ENCODE results near the gene AUTS2. TPM values are rescaled to one million over a fixed set of nuclear protein-coding genes. Genes with fewer than 3 reads are reported as not detected.
"Not testable (repeated sequence)": the region's sequence is repeated elsewhere in the genome, so short reads cannot be mapped to it uniquely, and the experiment has no call there.

The AUTS2 gene
- total RNA-seq, 1 donor from 2014 or later, result 2.1 TPM

DNA sequence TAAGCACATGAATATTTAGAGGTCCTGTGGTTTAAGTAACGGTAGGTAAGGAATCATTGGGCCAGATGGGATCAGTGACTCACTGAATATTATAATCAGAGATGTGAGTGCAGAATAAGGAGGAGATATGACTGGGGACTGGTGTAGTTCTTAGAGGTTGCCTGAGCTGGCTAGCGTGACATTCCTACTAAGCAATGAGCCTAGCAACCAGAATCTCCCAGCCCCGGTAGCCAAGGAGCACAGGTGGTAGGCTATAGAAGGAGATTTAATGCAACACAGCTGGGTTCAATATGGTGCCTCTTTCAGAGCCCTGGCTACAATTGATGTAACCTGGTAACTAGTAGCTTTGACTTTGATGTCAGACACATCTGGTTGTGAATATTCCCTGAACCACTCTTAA, 641.6 kb downstream of the AUTS2 start:
- no peak for DNase-seq
- H3K27me3 Mint-ChIP-seq, result no peaks in the 10 kb centered on the region
- no peak overlapping the region for H3K4me3 Mint-ChIP-seq
- H3K4me1 Mint-ChIP-seq, result no peaks in the 10 kb centered on the region
- H3K9me3 Mint-ChIP-seq, result no peaks in the 10 kb centered on the region
- H3K27ac Mint-ChIP-seq, result no peak overlapping the region
- intact Hi-C loops (cut with micrococcal nuclease), result no loop called here
- H3K36me3 Mint-ChIP-seq (ENCODE audit: low read depth), result no peaks in the 10 kb centered on the region

DNA sequence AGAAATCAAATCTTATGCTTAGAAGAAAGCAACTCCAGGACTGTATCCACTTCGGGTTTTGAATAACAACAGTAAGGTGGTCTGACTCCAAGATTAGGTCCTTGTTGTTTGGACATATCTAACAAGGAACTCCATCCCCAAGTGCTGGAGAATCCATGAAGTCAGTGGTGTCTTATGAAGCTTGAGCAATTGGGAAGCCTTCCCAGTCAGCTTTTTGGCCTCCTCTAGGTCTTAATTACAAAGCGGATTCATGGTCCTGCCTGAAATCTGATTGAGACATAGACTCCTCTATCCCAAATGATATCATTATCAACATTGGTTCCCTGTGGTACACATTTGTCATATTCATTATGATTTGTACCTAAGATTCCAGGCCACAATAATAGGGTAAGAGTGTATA, 642.6 kb downstream of the AUTS2 start:
- Mint-ChIP-seq H3K9me3 (no peaks in the 10 kb centered on the region), H3K27ac (no peak overlapping the region), H3K27me3 (no peaks in the 10 kb centered on the region), H3K4me3 (no peak overlapping the region), H3K4me1 (no peaks in the 10 kb centered on the region), H3K36me3 (ENCODE audit: low read depth) (no peaks in the 10 kb centered on the region)
- intact Hi-C loops (cut with micrococcal nuclease), result no loop called here
- DNase-seq, result no peak

DNA sequence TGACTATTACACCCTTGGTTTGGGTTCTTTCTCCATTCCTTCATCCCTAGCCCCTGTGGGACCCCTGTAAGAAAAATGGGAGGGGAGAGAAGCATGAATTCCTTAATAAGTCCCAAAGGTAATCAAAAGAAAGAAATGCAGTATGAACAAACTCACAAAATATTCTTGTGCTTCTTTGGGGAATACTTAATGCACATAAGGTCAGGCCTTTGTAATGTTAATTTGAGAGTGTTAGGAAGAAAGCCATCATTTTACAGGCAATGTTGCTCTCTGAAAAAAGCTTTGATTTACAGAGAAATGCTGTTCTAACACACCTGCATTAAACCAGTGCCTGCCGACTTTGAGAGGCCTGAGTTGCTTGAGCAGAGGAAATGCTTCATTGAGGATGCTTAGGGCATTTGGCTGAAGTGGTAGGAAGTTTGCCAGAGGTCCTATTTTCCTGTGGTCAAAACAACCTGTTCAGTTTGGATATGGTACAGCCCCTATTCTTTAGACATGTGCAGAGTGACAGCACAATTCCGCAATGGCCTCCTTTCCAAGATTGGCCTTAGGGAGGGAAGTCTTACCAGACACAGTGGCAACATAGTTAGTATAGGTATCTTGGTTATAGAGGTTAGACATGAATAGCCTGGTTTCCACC, 643.4 kb downstream of the AUTS2 start:
- Mint-ChIP-seq H3K9me3 (no peaks in the 10 kb centered on the region), H3K4me3 (no peak overlapping the region), H3K27ac (no peak overlapping the region), H3K4me1 (no peaks in the 10 kb centered on the region), H3K27me3 (no peaks in the 10 kb centered on the region), H3K36me3 (ENCODE audit: low read depth) (no peaks in the 10 kb centered on the region)
- DNase-seq, result no peak
- intact Hi-C loops (cut with micrococcal nuclease), result no loop called here

DNA sequence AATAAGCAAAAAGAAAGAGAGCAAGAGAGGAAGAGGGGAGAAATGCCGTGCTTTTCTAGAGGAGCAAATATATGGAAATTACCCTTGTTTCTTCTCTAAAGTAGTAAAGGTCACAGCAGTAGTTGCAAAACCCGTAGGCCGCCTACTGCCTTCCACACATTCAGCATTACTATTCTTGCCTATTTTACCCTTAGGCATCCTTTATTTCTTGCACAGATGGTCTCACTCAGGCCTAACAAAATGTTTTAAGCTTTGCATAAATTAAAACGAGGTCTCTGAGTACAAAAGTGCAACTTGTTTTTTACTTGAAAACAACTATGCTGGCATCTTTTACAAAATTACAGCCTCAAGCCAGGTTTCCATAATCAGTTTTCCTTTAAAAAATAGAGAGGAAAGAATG, 644.6 kb downstream of the AUTS2 start:
- Mint-ChIP-seq H3K27me3 (no peaks in the 10 kb centered on the region), H3K4me1 (no peaks in the 10 kb centered on the region), H3K4me3 (no peak overlapping the region), H3K27ac (no peak overlapping the region), H3K9me3 (no peaks in the 10 kb centered on the region), H3K36me3 (ENCODE audit: low read depth) (no peaks in the 10 kb centered on the region)
- DNase-seq, result no peak
- intact Hi-C loops (cut with micrococcal nuclease), result no loop called here

DNA sequence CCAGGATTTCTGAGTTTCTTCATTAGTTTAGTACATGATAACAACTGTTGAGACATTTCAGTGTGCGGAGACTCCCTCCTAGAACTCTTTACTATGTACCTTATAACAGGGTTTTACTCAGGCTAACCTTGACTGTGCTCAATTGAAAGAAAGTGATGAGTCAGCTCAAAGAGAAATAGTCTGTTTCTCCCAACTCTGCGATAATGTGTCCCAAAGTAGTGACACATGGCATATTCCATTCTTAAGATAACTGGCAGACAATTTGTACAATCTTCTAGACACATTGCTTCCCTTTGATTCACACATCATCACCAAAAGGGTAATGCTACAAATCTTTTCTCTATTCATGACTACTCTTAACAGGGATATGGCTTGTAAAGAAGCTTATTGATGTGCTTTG, 645.2 kb downstream of the AUTS2 start:
- H3K36me3 Mint-ChIP-seq (ENCODE audit: low read depth), result no peaks in the 10 kb centered on the region
- H3K4me1 Mint-ChIP-seq, result no peaks in the 10 kb centered on the region
- H3K27ac Mint-ChIP-seq, result no peak overlapping the region
- no peak overlapping the region for H3K4me3 Mint-ChIP-seq
- intact Hi-C loops (cut with micrococcal nuclease), result no loop called here
- H3K9me3 Mint-ChIP-seq, result no peaks in the 10 kb centered on the region
- DNase-seq, result no peak
- no peaks in the 10 kb centered on the region for H3K27me3 Mint-ChIP-seq

DNA sequence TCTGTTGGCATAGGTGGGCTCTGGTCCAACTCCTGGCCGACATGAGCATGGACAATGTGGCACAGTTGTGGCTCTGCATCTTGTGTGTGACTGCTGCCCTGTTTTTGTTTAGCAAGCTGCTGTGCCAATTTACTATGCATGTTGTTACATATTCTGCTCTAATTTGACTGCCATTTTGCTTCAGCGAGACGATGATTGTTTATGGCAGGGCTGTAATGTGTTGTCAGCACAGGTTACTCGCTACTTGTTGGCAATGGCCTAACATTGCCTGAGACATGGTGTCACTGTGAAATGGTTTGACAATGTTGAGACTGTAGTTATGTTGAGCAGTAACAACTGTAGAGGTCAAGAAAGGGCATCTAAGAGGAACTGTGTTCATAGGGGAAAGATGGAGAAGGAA, 659.6 kb downstream of the AUTS2 start:
- Mint-ChIP-seq H3K4me1 (no peaks in the 10 kb centered on the region), H3K36me3 (ENCODE audit: low read depth) (no peaks in the 10 kb centered on the region), H3K27me3 (no peaks in the 10 kb centered on the region), H3K27ac (no peak overlapping the region), H3K9me3 (peaks cover 6% of the 10 kb centered on the region), H3K4me3 (no peak overlapping the region)
- no peak for DNase-seq
- intact Hi-C loops (cut with micrococcal nuclease), result no loop called here

DNA sequence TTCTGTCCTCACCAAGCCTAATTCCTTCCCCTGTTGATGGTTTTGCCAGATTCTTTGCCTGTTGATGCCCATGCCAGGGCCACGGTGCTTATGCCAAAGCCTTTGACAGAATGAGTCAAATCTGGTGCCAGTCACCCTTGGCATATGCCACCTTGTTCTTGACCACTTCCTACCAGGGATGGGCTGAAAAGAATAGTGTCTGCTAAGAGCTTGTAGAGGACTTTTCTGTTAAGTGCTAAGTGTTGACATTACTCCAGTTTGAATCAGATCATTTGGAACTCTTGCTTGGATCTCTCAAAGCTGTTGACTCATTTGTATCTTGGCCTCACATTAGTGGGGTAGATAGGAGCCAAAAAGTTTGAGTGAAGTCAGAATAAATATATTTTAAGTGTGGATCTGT, 661.2 kb downstream of the AUTS2 start:
- Mint-ChIP-seq H3K27ac (no peak overlapping the region), H3K36me3 (ENCODE audit: low read depth) (no peaks in the 10 kb centered on the region), H3K27me3 (no peaks in the 10 kb centered on the region), H3K4me1 (no peaks in the 10 kb centered on the region), H3K9me3 (peaks cover 6% of the 10 kb centered on the region), H3K4me3 (no peak overlapping the region)
- DNase-seq, result no peak
- intact Hi-C loops (cut with micrococcal nuclease), result no loop called here

DNA sequence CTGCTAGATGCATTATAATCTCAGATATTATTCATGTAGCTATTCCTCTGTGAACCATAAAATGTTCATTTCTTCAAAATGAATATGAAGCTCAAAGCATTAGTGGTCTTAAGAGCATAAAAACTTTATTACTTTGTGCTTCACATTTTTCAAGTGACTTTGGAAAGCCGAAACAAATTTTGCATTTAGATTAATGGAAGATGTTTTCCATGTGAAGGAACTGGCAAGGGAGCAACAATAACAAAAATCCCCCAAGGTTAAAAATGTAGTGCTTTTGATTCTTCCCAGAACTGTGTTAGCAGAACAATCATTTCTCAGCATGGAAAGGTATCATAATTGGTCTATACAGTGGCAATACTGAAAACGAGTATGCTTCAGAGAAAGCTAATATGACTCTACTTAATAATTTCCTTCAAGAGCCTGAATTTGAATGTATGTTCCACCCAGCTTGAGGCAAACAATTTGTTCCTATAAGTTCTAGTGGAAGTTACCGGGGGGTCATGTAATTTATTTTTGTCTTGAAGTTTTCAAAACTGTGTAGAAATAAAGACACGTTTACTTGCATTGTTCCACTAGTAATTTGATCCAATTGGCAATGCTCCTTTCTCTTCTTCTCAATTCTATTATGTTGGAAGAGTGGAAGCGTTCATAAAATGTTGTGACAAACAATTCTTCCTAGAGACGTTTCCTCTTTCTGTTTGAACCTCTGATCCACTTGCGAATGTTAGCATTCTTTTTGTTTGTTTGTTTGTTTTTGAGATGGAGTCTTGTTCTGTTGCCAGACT, 665.4 kb downstream of the AUTS2 start:
- H3K9me3 Mint-ChIP-seq, result no peaks in the 10 kb centered on the region
- no peaks in the 10 kb centered on the region for H3K4me1 Mint-ChIP-seq
- no peak overlapping the region for H3K4me3 Mint-ChIP-seq
- H3K36me3 Mint-ChIP-seq (ENCODE audit: low read depth), result no peaks in the 10 kb centered on the region
- H3K27me3 Mint-ChIP-seq, result no peaks in the 10 kb centered on the region
- intact Hi-C loops (cut with micrococcal nuclease), result no loop called here
- DNase-seq, result no peak
- H3K27ac Mint-ChIP-seq, result no peak overlapping the region

DNA sequence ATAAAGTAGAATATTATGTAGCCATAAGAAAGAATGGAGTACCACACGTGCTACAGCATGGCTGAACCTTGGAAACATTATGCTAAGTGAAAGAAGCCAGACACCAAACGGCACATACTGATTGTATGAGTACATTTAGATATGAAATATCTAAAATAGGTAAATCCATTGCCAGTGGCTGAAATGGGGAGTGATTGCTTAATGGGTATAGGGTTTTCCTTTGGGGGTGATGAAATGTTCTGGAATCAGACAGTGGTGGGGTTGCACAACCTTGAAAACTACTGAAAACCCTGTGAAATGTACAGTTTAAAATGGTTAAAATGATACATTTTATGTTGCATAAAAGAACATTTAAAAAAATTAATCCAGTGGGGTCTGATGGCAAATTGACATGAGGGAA, 667.9 kb downstream of the AUTS2 start:
- DNase-seq, result no peak
- H3K4me1 Mint-ChIP-seq, result no peaks in the 10 kb centered on the region
- no peaks in the 10 kb centered on the region for H3K36me3 Mint-ChIP-seq (ENCODE audit: low read depth)
- H3K9me3 Mint-ChIP-seq, result no peaks in the 10 kb centered on the region
- intact Hi-C loops (cut with micrococcal nuclease), result no loop called here
- H3K27me3 Mint-ChIP-seq, result no peaks in the 10 kb centered on the region
- H3K27ac Mint-ChIP-seq, result no peak overlapping the region
- no peak overlapping the region for H3K4me3 Mint-ChIP-seq

DNA sequence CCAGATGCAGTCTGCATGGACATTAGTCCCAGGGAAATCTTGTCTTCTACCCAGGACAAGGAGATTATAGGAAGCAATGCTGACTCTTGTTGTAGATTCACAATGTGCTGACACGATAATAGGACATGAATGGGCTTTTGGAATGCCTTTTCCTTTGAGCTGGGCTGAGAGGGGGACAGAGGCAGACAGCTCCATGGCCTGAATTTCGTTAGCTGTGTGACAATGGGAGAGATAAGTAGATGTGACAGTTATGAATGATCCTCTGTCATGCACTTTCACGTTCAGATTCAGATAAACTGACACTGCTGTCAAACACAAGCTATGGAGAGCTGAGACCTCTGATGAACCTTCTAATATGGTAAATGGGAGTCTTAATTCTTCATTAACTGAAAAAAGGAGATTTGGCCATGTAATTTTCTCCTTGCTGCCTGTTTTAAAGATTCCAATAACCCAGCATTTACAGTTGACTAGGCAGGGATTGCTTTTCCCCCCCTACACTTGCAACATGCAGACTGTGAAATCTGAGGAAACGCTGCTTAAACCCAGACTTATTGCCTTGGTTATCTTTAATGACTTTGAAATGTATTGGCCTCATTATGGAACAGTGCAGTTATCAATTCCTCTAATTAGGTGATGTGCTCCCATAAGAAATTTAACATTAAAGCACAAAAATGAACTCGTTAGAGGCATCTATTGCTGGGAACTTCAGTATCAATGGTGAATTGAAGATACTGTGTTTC, 669.3 kb downstream of the AUTS2 start:
- Mint-ChIP-seq H3K36me3 (ENCODE audit: low read depth) (no peaks in the 10 kb centered on the region), H3K9me3 (no peaks in the 10 kb centered on the region), H3K27me3 (no peaks in the 10 kb centered on the region), H3K4me1 (no peaks in the 10 kb centered on the region), H3K4me3 (no peak overlapping the region), H3K27ac (no peak overlapping the region)
- no peak for DNase-seq
- intact Hi-C loops (cut with micrococcal nuclease), result no loop called here

DNA sequence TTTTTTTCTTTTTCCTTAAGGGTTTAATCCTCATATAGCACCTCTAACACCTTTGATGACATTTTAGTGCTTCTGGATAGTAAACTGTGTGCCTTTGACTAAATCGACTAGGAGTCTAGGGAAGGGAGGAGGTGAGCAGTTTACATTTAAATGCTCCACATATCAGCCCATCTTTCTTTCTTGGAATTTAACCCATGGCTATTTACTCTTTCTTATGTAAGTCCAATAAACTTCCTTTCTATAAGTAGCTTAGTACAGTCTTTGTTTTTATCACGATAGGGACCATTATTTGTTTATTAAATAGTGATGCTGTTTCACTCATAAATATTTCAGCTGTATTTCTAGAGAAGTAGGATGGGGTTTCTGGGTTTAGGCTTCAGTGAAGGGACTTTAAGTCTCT, 669.9 kb downstream of the AUTS2 start:
- no peaks in the 10 kb centered on the region for H3K27me3 Mint-ChIP-seq
- H3K36me3 Mint-ChIP-seq (ENCODE audit: low read depth), result no peaks in the 10 kb centered on the region
- DNase-seq, result no peak
- no peak overlapping the region for H3K27ac Mint-ChIP-seq
- H3K4me3 Mint-ChIP-seq, result no peak overlapping the region
- H3K9me3 Mint-ChIP-seq, result no peaks in the 10 kb centered on the region
- H3K4me1 Mint-ChIP-seq, result no peaks in the 10 kb centered on the region
- intact Hi-C loops (cut with micrococcal nuclease), result no loop called here

DNA sequence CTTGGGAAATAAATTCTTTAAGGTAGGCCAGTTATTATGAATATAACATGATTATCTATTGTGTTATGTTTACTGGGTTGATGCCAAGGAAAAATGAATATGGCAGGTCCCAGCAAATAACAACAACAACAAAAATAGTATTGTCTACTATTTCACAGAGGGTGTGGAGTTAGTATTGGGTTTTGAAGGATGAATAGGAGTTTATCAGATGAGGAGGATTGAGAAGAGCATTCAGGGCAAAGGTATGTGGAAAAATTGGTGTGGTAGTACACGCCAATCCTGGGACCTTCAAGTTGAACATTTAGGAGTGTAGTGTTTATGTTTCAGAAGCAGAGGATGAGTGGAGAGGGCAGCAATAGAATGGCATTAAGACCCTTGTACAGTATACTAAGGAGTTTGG, 671.9 kb downstream of the AUTS2 start:
- intact Hi-C loops (cut with micrococcal nuclease), result no loop called here
- H3K27me3 Mint-ChIP-seq, result no peaks in the 10 kb centered on the region
- no peaks in the 10 kb centered on the region for H3K4me1 Mint-ChIP-seq
- no peaks in the 10 kb centered on the region for H3K36me3 Mint-ChIP-seq (ENCODE audit: low read depth)
- no peak for DNase-seq
- H3K4me3 Mint-ChIP-seq, result no peak overlapping the region
- H3K9me3 Mint-ChIP-seq, result no peaks in the 10 kb centered on the region
- no peak overlapping the region for H3K27ac Mint-ChIP-seq

DNA sequence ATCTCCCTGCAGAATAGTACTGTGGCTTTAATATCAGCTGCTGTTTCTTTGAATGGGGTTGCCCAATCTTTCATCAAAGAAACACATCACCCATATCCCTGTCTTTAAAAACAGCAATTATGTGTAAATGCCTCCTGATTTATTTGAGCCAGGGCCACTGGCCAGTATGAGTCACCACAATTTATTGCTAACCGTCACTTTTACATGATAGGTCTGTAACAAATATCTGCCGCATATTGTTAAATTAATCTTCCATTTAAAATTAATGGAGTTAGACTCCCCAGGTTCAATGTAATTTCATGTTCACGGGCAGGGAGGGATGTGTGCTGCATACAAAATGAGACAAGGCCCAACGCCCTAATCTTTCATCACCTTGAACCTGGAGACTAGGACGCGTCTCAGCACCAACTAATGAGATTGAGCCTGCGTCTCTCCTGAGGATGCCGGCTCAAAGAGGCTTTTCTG, 673.4 kb downstream of the AUTS2 start:
- Mint-ChIP-seq H3K27me3 (no peaks in the 10 kb centered on the region), H3K9me3 (no peaks in the 10 kb centered on the region), H3K36me3 (ENCODE audit: low read depth) (no peaks in the 10 kb centered on the region), H3K27ac (no peak overlapping the region), H3K4me3 (no peak overlapping the region), H3K4me1 (no peaks in the 10 kb centered on the region)
- no peak for DNase-seq
- intact Hi-C loops (cut with micrococcal nuclease), result no loop called here

DNA sequence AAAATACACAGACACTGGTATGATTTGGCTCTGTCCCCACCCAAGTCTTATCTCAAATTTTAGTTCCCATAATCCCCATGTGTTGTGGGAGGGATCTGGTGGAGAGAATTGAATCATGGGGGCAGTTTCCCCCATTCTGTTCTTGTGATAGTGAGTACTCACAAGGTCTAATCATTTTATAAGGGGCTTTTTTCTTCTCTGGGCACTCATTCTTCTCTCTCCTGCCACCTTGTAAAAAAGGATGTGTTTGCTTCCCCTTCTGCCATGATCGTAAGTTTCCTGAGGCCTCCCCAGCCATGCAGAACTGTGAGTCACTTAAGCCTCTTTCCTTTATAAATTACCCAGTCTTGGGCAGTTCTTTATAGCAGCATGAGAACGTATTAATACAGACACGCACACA, 677.3 kb downstream of the AUTS2 start:
- H3K27ac Mint-ChIP-seq; H3K9me3 Mint-ChIP-seq; H3K27me3 Mint-ChIP-seq; DNase-seq; intact Hi-C loops (cut with micrococcal nuclease); H3K4me1 Mint-ChIP-seq; H3K4me3 Mint-ChIP-seq; H3K36me3 Mint-ChIP-seq (ENCODE audit: low read depth): not testable (repeated sequence)

All from activated CD4-positive, alpha-beta T cell treated with anti-CD3 and anti-CD28 coated beads, Interleukin-2, amount 10 ng/mL, durations not matched to agents 24 days and 14 days (primary cell).